T-helper 17 cell (primary cell): ENCODE data around the gene TMEM191C. TPM values are rescaled to one million over a fixed set of nuclear protein-coding genes. Genes with fewer than 3 reads are reported as not detected.
"Not testable (repeated sequence)": the region's sequence is repeated elsewhere in the genome, so short reads cannot be mapped to it uniquely, and the experiment has no call there.

Experiments used
- ATAC-seq: fragments of 150-1000 bp; cut with Tn5 transposase; 2 replicates; pipeline ENCODE4 v1.10.0; 2021; ENCODE audit warnings: mild to moderate bottlenecking, moderate library complexity
- DNase-seq, 3 donors: peaks; one replicate each; pipeline versions ENCODE4 v3.0.0 to v3.0.0-alpha.2; 2020 to 2021
- H3K9me3 ChIP-seq: one replicate; pipeline ENCODE4 v1.7.0; 2013; ENCODE audit warnings: low read length, mild to moderate bottlenecking; ENCODE audit not compliant: control insufficient read depth, poor library complexity, severe bottlenecking
- H3K27ac Mint-ChIP-seq: one replicate; pipeline ENCODE4 v1.8.0; 2022; ENCODE audit warnings: mild to moderate bottlenecking, moderate library complexity, mixed read lengths
- H3K27me3 Mint-ChIP-seq: one replicate; pipeline ENCODE4 v1.8.0; 2022; ENCODE audit warnings: mixed read lengths
- H3K36me3 Mint-ChIP-seq: one replicate; pipeline ENCODE4 v1.8.0; 2022; ENCODE audit warnings: low read depth, mixed read lengths
- H3K4me1 Mint-ChIP-seq: one replicate; pipeline ENCODE4 v1.8.0; 2022; ENCODE audit warnings: mild to moderate bottlenecking, mixed read lengths
- H3K4me3 Mint-ChIP-seq: one replicate; pipeline ENCODE4 v1.8.0; 2022; ENCODE audit warnings: mild to moderate bottlenecking, moderate library complexity, mixed read lengths
- total RNA-seq, 4 donors: library from RNA in 2 of 4; stranded (reverse) in 2 of 4; gene quantifications; one replicate each; pipeline ENCODE4 v1.2.3 and lab custom pipeline; 2022 to 2026

Gene TMEM191C
- total RNA-seq, 2 donors from 2014 or later = 2.0 to 3.4 TPM

GRCh38 chr22:21449531-21450319 lies 17.5 kb upstream of the TMEM191C start:
- DNase-seq (peak in 1 of 3 donors; percentile 1), ATAC-seq (no peak)
- Mint-ChIP-seq H3K4me1 (peaks cover 2% of the 10 kb centered on the region), H3K27me3 (no peaks in the 10 kb centered on the region), H3K36me3 (no peaks in the 10 kb centered on the region), H3K27ac (no peak overlapping the region), H3K4me3 (no peak overlapping the region)
- H3K9me3 ChIP-seq = no peaks in the 10 kb centered on the region

DNA sequence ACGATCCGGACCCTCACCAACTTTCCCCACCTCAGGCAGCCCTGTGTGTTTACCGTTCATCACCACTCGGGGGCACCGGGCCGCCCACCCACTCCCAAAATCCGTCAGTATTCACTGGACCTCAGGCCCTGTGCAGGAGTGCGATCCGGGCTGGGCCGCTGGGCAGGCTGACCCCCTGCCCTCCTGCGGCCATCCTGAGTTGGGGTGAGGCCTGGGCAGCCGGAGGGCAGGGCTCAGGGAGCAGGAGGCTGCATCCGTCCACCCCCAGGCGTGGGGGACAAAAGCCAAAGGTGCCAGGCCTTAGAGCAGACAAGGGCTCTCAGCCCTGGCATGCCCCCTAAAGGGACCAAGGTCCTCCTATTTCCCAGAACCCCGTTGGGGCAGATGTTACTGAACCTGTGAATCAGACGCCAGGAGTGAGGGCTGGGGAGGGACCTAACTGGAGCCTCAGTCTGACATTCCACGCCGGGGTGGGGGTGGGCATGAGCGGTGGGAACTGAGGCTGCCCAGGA lies 16.8 kb upstream of the TMEM191C start:
- H3K9me3 ChIP-seq = no peaks in the 10 kb centered on the region
- Mint-ChIP-seq H3K4me3 (no peak overlapping the region), H3K4me1 (peaks cover 2% of the 10 kb centered on the region), H3K27ac (no peak overlapping the region), H3K36me3 (no peaks in the 10 kb centered on the region), H3K27me3 (no peaks in the 10 kb centered on the region)
- ATAC-seq (no peak), DNase-seq (peak in 1 of 3 donors; percentile 2)

DNA sequence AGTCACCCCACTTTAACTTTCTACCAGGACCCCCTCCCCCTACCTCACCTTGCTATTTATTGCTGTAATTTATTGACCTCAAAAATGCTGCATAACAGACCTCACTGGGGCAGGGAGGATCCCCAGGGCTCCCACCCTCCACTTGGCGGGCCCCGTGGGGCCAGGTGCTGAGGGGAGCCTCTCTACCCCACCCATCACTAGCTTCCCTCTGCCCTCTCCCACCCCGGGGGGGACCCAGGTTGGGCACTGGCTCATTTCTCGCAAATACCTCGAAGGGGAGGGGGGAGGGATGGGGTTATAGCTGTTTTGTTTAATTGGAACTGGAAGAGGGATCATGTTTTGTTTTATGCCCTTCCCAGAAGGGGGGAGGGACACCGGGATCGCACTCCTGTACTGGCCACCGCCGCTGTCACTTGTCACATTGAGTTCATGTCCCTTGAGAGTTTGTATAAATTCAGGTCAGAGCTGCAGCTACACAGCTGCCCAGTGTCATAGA lies 16.3 kb upstream of the TMEM191C start:
- DNase-seq (peak in 1 of 3 donors; percentile 6), ATAC-seq (no peak)
- H3K9me3 ChIP-seq = no peaks in the 10 kb centered on the region
- H3K27ac Mint-ChIP-seq = no peak overlapping the region
- no peaks in the 10 kb centered on the region for H3K36me3 Mint-ChIP-seq
- H3K4me3 Mint-ChIP-seq = no peak overlapping the region
- peaks cover 2% of the 10 kb centered on the region for H3K4me1 Mint-ChIP-seq
- no peaks in the 10 kb centered on the region for H3K27me3 Mint-ChIP-seq

- H3K27ac Mint-ChIP-seq = no peak overlapping the region
- H3K27me3 Mint-ChIP-seq = no peaks in the 10 kb centered on the region
- ATAC-seq (no peak), DNase-seq (peak in 1 of 3 donors; percentile 5)
- peaks cover 2% of the 10 kb centered on the region for H3K4me1 Mint-ChIP-seq
- no peaks in the 10 kb centered on the region for H3K9me3 ChIP-seq
- no peak overlapping the region for H3K4me3 Mint-ChIP-seq
- H3K36me3 Mint-ChIP-seq = no peaks in the 10 kb centered on the region
These were observed 15.4 kb upstream of the TMEM191C start for GRCh38 chr22:21451545-21452520.

DNA sequence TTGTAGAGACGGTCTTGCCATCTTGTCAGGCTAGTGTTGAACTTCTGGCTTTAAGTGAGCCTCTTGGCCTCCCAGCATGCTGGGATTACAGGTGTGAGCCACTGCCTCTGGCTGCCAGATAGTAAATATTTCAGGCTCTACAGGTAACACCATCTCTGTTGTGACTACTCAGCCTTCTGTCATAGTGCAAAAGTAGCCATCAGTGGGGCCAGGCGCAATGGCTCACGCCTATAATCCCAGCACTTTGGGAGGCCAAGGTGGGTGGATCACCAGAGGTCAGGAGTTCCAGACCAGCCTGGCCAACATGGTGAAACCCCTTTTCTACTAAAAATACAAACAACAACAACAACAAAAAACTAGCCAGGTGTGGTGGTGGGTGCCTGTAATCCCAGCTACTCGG lies 14.5 kb upstream of the TMEM191C start:
- H3K36me3 Mint-ChIP-seq, ATAC-seq, H3K4me1 Mint-ChIP-seq, H3K9me3 ChIP-seq, H3K27ac Mint-ChIP-seq, H3K27me3 Mint-ChIP-seq: not testable (repeated sequence)
- peak overlapping the region; percentile 12 for H3K4me3 Mint-ChIP-seq
- DNase-seq = peak in 1 of 3 donors; percentile 3

DNA sequence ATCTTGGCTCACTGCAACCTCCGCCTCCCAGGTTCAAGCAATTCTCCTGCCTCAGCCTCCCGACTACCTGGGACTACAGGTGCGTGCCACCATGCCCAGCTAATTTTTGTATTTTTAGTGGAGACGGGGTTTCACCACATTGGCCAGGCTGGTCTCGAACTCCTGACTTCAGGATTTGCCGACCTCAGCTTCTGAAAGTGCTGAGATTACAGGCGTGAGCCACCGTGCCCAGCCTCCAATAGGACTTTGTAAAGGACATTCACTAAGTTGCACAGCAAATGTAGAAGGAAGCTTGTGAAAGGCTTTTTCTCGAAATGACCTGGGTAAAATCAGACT lies 12.2 kb upstream of the TMEM191C start:
- H3K4me3 Mint-ChIP-seq, H3K27me3 Mint-ChIP-seq, DNase-seq, H3K4me1 Mint-ChIP-seq, H3K9me3 ChIP-seq, H3K36me3 Mint-ChIP-seq, ATAC-seq, H3K27ac Mint-ChIP-seq: not testable (repeated sequence)

GRCh38 chr22:21455334-21456089 lies 11.7 kb upstream of the TMEM191C start:
- Mint-ChIP-seq H3K27me3 (no peaks in the 10 kb centered on the region), H3K27ac (no peak overlapping the region), H3K36me3 (no peaks in the 10 kb centered on the region), H3K4me3 (no peak overlapping the region), H3K4me1 (no peaks in the 10 kb centered on the region)
- no peaks in the 10 kb centered on the region for H3K9me3 ChIP-seq
- peak in 1 of 3 donors; percentile 2 for DNase-seq
- no peak for ATAC-seq

DNA sequence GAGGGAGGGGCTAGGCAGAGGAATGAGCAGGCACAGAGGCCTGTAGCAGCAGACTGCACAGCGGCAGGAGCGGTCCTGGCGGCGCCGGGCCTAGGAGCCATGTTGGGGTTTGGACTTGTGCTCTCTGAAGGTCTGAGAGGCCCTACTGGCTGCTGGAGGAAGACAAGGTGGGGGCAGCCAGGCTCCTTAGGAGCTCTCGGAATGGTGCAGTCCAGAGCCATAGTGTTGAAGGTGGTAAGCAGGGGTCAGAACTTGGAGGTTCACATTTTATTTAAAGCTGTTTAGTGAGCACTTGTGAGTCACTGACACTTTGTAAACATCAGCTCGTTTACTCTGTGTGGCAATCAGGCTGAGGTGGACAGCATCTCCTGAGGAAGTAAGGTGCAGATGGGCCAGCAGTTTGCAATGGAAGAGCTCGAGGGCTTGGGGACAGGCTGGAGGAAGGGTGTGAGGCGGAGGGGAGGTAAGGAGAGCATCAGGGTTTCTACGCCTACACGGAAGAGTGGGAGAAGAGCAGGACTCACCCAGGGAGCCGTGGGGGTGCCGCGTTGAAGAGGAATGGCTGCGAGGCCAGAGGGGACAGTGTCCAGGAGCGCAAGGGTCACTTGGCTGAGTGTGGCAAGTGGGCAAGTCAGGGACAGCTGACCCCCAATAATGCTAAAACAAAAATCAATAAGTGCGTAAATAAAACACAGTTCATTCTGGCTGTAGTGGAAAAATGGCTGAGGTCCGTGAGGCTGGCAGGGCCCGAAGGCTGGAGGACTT lies 10.0 kb upstream of the TMEM191C start:
- H3K27me3 Mint-ChIP-seq = no peaks in the 10 kb centered on the region
- no peaks in the 10 kb centered on the region for H3K4me1 Mint-ChIP-seq
- H3K9me3 ChIP-seq = no peaks in the 10 kb centered on the region
- DNase-seq (peak in 1 of 3 donors; percentile 3), ATAC-seq (no peak)
- no peaks in the 10 kb centered on the region for H3K36me3 Mint-ChIP-seq
- H3K4me3 Mint-ChIP-seq = no peak overlapping the region
- peak overlapping the region; percentile 69 for H3K27ac Mint-ChIP-seq

DNA sequence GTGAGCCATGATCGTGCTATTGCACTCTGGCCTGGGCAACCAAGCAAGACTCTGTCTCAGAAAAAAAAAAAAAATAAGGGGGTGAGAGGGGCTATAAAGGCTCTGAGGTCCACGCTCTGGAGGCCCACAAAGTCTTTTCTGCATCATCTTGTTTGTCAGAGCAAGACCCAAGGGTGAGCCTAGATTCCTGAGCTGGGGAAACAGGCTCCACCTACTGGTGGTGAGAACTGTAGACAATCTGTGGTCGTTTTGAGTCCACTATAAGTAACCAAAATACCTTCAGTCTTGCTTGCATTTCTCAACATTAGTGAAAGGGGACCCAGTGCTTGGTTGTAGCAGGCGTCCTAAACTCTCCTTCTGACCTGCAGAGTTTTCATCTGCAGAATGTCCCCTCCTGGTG lies 4.5 kb upstream of the TMEM191C start:
- not testable (repeated sequence) for H3K36me3 Mint-ChIP-seq, DNase-seq, H3K27ac Mint-ChIP-seq, ATAC-seq, H3K4me1 Mint-ChIP-seq, H3K9me3 ChIP-seq, H3K4me3 Mint-ChIP-seq, H3K27me3 Mint-ChIP-seq

GRCh38 chr22:21468194-21469096 lies 1.3 kb downstream of the TMEM191C start:
- H3K36me3 Mint-ChIP-seq, H3K4me1 Mint-ChIP-seq, H3K27me3 Mint-ChIP-seq, H3K9me3 ChIP-seq: not testable (repeated sequence)
- ATAC-seq = peak; percentile 87
- peak; percentile 74 to 89 (median 82) for DNase-seq
- H3K4me3 Mint-ChIP-seq = peak overlapping the region; percentile 87
- peak overlapping the region; percentile 37 for H3K27ac Mint-ChIP-seq

- H3K4me3 Mint-ChIP-seq, ATAC-seq, H3K9me3 ChIP-seq, H3K27ac Mint-ChIP-seq, DNase-seq, H3K27me3 Mint-ChIP-seq, H3K36me3 Mint-ChIP-seq, H3K4me1 Mint-ChIP-seq: not testable (repeated sequence)
These were observed 2.2 kb downstream of the TMEM191C start for GRCh38 chr22:21469097-21469994.
